Measurements from ENCODE around the gene ZNF407. TPM values are rescaled to one million over a fixed set of nuclear protein-coding genes. Genes with fewer than 3 reads are reported as not detected.

Gene ZNF407
- total and polyA plus RNA-seq, 2 experiments from 2014 or later = 2.1 to 10.4 TPM

DNA sequence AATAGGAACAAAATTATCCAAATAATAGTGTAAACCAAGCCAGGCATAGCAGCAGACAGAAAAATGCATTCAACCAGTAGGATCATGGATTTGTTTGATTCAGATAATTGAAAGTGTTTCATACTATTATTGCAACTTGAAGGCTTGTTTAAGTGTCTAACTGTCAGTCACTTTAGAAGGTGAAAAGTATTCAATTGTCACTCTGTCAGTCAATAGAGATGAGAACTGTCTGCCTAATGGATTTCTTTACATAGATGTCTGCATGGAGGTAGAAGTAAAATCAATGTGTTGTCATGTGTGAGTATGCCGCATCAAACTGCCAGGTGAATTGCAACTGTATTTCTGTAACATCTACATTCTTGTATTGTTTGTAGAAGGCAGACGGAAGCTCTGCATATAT, 65.0 kb downstream of the ZNF407 start (continued):
- TF ChIP-seq, protein P1, sequence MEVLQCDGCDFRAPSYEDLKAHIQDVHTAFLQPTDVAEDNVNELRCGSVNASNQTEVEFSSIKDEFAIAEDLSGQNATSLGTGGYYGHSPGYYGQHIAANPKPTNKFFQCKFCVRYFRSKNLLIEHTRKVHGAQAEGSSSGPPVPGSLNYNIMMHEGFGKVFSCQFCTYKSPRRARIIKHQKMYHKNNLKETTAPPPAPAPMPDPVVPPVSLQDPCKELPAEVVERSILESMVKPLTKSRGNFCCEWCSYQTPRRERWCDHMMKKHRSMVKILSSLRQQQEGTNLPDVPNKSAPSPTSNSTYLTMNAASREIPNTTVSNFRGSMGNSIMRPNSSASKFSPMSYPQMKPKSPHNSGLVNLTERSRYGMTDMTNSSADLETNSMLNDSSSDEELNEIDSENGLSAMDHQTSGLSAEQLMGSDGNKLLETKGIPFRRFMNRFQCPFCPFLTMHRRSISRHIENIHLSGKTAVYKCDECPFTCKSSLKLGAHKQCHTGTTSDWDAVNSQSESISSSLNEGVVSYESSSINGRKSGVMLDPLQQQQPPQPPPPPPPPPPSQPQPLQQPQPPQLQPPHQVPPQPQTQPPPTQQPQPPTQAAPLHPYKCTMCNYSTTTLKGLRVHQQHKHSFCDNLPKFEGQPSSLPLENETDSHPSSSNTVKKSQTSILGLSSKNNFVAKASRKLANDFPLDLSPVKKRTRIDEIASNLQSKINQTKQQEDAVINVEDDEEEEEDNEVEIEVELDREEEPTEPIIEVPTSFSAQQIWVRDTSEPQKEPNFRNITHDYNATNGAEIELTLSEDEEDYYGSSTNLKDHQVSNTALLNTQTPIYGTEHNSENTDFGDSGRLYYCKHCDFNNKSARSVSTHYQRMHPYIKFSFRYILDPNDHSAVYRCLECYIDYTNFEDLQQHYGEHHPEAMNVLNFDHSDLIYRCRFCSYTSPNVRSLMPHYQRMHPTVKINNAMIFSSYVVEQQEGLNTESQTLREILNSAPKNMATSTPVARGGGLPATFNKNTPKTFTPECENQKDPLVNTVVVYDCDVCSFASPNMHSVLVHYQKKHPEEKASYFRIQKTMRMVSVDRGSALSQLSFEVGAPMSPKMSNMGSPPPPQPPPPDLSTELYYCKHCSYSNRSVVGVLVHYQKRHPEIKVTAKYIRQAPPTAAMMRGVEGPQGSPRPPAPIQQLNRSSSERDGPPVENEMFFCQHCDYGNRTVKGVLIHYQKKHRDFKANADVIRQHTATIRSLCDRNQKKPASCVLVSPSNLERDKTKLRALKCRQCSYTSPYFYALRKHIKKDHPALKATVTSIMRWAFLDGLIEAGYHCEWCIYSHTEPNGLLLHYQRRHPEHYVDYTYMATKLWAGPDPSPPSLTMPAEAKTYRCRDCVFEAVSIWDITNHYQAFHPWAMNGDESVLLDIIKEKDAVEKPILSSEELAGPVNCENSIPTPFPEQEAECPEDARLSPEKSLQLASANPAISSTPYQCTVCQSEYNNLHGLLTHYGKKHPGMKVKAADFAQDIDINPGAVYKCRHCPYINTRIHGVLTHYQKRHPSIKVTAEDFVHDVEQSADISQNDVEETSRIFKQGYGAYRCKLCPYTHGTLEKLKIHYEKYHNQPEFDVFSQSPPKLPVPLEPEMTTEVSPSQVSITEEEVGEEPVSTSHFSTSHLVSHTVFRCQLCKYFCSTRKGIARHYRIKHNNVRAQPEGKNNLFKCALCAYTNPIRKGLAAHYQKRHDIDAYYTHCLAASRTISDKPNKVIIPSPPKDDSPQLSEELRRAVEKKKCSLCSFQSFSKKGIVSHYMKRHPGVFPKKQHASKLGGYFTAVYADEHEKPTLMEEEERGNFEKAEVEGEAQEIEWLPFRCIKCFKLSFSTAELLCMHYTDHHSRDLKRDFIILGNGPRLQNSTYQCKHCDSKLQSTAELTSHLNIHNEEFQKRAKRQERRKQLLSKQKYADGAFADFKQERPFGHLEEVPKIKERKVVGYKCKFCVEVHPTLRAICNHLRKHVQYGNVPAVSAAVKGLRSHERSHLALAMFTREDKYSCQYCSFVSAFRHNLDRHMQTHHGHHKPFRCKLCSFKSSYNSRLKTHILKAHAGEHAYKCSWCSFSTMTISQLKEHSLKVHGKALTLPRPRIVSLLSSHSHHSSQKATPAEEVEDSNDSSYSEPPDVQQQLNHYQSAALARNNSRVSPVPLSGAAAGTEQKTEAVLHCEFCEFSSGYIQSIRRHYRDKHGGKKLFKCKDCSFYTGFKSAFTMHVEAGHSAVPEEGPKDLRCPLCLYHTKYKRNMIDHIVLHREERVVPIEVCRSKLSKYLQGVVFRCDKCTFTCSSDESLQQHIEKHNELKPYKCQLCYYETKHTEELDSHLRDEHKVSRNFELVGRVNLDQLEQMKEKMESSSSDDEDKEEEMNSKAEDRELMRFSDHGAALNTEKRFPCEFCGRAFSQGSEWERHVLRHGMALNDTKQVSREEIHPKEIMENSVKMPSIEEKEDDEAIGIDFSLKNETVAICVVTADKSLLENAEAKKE (CRISPR knock-in tag; IDR thresholded peaks at IDR 0.05) = no peak
- TF ChIP-seq, protein P2, sequence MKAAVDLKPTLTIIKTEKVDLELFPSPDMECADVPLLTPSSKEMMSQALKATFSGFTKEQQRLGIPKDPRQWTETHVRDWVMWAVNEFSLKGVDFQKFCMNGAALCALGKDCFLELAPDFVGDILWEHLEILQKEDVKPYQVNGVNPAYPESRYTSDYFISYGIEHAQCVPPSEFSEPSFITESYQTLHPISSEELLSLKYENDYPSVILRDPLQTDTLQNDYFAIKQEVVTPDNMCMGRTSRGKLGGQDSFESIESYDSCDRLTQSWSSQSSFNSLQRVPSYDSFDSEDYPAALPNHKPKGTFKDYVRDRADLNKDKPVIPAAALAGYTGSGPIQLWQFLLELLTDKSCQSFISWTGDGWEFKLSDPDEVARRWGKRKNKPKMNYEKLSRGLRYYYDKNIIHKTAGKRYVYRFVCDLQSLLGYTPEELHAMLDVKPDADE (IDR thresholded peaks at IDR 0.05) = no peak
- TF ChIP-seq CREB1 (CRISPR knock-in tag; IDR thresholded peaks at IDR 0.05; ENCODE audit: low read depth) = no peak

DNA sequence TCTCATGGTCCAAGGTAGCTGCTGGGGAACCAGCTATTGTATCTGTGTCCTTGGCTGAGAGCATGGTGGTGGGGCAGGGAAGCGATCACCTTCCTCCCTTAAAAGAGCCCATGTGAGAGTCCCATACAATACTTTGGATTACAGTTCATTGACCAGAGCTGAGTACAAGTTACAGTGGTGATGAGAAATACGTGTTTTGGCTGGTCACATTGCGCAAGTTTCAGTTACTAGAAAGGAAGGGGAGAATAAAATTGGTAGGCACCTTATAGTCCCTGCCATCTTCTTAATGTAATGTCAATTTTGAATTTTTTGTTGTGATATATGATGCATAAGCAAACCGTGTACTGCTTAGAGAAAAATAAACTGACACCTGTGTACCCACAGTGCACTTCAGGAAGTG, 67.7 kb downstream of the ZNF407 start:
- Mint-ChIP-seq H3K27ac (no peak overlapping the region), H3K36me3 (ENCODE audit: low read depth) (no peaks in the 10 kb centered on the region), H3K27me3 (ENCODE audit: insufficient read depth, low read depth, poor library complexity) (peaks cover 2% of the 10 kb centered on the region), H3K4me3 (no peak overlapping the region), H3K4me1 (peaks cover 6% of the 10 kb centered on the region), H3K9me3 (no peaks in the 10 kb centered on the region)
- Histone ChIP-seq H3K27me3 (ENCODE audit: insufficient read depth) (no peaks in the 10 kb centered on the region), H3F3A (replicated peaks; ENCODE audit: low read depth) (no peaks in the 10 kb centered on the region), H2AFZ (no peak overlapping the region), H4K20me1 (replicated peaks; ENCODE audit: insufficient read depth) (no peaks in the 10 kb centered on the region), H3K4me2 (no peak overlapping the region), H3K9me2 (ENCODE audit: insufficient read depth) (no peaks in the 10 kb centered on the region), H3K4me3 (no peak overlapping the region), H3K36me3 (ENCODE audit: insufficient read depth) (no peaks in the 10 kb centered on the region), H3K27ac (ENCODE audit: low read depth) (no peak overlapping the region), H3K4me1 (ENCODE audit: insufficient read depth) (no peaks in the 10 kb centered on the region), H3K79me2 (replicated peaks; ENCODE audit: insufficient read depth) (no peaks in the 10 kb centered on the region)
- no peak for ATAC-seq
- DNase-seq (ENCODE audit: low spot score) = no peak
- TF ChIP-seq ZNF114 (CRISPR knock-in tag; IDR thresholded peaks at IDR 0.05) (no peak), CREB1 (CRISPR knock-in tag; IDR thresholded peaks at IDR 0.05; ENCODE audit: low read depth) (no peak), NANOG (IDR thresholded peaks at IDR 0.05; ENCODE audit: borderline replicate concordance) (no peak), EZH2 (IDR thresholded peaks at IDR 0.05; ENCODE audit: low read depth, unreplicated experiment) (no peak), STAT1 (IDR thresholded peaks at IDR 0.05; ENCODE audit: unreplicated experiment) (no peak), EZH2phosphoT487 (IDR thresholded peaks at IDR 0.05; ENCODE audit: unreplicated experiment) (no peak), JUNB (IDR thresholded peaks at IDR 0.05; ENCODE audit: unreplicated experiment) (no peak), ZNF331 (CRISPR knock-in tag; IDR thresholded peaks at IDR 0.05; ENCODE audit: low read depth) (no peak)
- TF ChIP-seq, protein P3, sequence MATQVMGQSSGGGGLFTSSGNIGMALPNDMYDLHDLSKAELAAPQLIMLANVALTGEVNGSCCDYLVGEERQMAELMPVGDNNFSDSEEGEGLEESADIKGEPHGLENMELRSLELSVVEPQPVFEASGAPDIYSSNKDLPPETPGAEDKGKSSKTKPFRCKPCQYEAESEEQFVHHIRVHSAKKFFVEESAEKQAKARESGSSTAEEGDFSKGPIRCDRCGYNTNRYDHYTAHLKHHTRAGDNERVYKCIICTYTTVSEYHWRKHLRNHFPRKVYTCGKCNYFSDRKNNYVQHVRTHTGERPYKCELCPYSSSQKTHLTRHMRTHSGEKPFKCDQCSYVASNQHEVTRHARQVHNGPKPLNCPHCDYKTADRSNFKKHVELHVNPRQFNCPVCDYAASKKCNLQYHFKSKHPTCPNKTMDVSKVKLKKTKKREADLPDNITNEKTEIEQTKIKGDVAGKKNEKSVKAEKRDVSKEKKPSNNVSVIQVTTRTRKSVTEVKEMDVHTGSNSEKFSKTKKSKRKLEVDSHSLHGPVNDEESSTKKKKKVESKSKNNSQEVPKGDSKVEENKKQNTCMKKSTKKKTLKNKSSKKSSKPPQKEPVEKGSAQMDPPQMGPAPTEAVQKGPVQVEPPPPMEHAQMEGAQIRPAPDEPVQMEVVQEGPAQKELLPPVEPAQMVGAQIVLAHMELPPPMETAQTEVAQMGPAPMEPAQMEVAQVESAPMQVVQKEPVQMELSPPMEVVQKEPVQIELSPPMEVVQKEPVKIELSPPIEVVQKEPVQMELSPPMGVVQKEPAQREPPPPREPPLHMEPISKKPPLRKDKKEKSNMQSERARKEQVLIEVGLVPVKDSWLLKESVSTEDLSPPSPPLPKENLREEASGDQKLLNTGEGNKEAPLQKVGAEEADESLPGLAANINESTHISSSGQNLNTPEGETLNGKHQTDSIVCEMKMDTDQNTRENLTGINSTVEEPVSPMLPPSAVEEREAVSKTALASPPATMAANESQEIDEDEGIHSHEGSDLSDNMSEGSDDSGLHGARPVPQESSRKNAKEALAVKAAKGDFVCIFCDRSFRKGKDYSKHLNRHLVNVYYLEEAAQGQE (IDR thresholded peaks at IDR 0.05; ENCODE audit: unreplicated experiment) = no peak
- TF ChIP-seq, protein P4, sequence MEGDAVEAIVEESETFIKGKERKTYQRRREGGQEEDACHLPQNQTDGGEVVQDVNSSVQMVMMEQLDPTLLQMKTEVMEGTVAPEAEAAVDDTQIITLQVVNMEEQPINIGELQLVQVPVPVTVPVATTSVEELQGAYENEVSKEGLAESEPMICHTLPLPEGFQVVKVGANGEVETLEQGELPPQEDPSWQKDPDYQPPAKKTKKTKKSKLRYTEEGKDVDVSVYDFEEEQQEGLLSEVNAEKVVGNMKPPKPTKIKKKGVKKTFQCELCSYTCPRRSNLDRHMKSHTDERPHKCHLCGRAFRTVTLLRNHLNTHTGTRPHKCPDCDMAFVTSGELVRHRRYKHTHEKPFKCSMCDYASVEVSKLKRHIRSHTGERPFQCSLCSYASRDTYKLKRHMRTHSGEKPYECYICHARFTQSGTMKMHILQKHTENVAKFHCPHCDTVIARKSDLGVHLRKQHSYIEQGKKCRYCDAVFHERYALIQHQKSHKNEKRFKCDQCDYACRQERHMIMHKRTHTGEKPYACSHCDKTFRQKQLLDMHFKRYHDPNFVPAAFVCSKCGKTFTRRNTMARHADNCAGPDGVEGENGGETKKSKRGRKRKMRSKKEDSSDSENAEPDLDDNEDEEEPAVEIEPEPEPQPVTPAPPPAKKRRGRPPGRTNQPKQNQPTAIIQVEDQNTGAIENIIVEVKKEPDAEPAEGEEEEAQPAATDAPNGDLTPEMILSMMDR (conservative IDR thresholded peaks at IDR 0.05; ENCODE audit: low read depth in 2 of 2) = no peak
- TF ChIP-seq, protein P2 (IDR thresholded peaks at IDR 0.05) = no peak
